HG03354 (cell line): ENCODE results near the gene SLCO6A1.

ENCODE experiments used
- ATAC-seq: cut with Tn5 transposase; IDR thresholded peaks from one replicate; pipeline ENCODE4 v1.9.1; 2021; ENCODE audit warnings: mild to moderate bottlenecking; ENCODE audit not compliant: unreplicated experiment, poor library complexity, severe bottlenecking

Gene SLCO6A1

DNA sequence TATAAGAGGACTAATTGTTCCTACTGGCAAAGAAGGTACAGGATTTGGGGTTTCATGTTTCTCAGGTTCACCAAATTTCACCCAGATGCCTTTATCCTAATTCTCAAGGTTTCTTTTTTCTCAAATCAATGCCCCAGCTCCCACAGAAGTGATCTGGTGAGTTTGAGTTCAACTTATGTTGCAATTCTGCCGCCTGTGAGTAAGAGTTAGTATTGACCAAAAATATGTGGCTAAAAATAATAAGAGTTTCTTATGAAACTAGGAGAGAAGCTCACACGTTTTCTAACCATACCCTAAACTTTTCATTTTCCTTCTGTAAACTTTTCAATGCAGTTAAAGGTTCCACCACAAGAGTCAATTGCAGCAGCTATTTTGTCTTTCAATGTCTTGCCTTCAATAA is 15.1 kb downstream of the SLCO6A1 start:
- ATAC-seq, result no peak

- ATAC-seq, result no peak
Measured at GRCh38 chr5:102481054-102481715, 17.6 kb downstream of the SLCO6A1 start.

DNA sequence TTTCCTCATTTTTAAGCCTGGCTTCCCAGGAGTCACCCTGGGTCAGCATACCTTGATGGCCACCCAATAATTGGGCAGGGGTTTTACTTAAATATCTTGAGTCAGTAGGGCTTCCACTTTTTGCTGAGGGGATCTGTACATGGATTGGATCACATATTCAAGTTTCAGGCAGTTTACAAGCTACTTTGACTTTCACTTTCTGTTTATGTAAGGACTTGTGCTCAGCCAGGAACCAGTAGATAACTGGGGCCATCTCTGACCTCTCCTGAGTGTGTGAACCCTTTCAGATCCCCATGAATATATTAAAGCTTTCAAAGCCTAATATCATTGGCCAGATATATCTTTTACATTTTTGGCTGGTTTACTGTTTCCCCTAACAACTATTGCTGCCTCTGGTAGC is 45.1 kb downstream of the SLCO6A1 start:
- ATAC-seq, result peak; percentile 78

- ATAC-seq, result no peak
Measured at GRCh38 chr5:102451082-102451481, 47.7 kb downstream of the SLCO6A1 start.

GRCh38 chr5:102450313-102450990 is 48.3 kb downstream of the SLCO6A1 start:
- peak; percentile 58 for ATAC-seq

- ATAC-seq, result no peak
Measured at GRCh38 chr5:102433473-102433872, 65.3 kb downstream of the SLCO6A1 start.

GRCh38 chr5:102421647-102422046 is 77.2 kb downstream of the SLCO6A1 start:
- ATAC-seq, result no peak

DNA sequence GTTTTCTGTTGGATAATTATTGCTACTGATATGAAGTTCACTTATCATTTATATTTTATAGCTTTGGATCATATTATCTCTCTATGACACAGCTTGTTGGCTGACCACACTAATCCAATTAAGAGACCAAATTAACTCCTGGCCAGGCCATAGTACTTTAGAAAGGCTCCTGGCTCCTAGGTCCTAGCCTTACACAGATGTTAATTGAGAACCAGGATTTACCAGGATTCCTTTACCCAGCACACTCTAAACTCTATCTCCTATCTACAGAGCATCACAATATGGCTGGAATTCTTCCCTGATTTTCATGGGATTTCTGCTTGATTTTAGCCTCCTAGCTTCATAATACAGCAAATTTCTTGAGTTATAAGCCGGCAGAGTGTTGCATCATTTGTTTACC is 80.3 kb downstream of the SLCO6A1 start:
- ATAC-seq, result no peak

GRCh38 chr5:102414448-102414847 is 84.4 kb downstream of the SLCO6A1 start:
- no peak for ATAC-seq

- no peak for ATAC-seq
Measured at GRCh38 chr5:102388235-102388634, 110.6 kb downstream of the SLCO6A1 start.

DNA sequence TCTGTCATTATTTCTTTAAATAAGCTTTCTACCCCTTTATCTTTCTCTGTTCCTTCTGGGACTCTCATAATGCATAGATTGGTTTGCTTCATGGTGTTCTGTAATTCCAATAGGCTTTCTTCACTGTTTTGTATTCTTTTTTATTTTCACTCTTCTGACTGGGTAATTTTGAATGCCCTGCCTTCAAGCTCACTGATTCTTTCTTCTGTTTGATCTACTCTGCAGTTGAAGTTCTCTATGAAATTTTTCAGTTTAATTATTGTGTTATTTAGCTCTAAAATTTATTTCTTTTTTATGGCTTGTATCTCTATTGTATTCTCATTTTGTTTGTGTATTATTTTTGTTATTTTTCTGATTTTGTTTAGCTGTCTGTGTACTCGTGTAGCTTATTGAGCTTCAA is 113.4 kb downstream of the SLCO6A1 start:
- no peak for ATAC-seq

- no peak for ATAC-seq
Measured at GRCh38 chr5:102380174-102380573, 118.6 kb downstream of the SLCO6A1 start.

DNA sequence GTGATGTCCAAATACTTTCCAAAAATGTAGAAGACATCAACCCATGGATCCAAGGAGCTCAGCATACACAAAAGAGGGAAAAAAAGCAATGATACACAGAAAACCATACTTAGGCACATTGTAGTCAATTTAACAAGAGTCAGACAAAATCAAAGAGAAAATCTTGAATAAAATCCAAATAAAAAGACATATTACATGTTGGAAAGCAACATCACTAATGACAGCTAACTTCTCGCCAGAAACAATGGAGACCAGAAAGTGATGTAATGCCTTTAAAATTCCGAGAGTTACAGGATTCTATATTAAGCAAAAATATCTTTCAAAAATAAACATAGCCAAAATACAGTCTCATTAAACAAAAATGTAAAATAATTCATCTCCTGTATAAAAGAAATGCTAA is 122.9 kb downstream of the SLCO6A1 start:
- ATAC-seq, result no peak

- no peak for ATAC-seq
Measured at GRCh38 chr5:102375272-102375671, 123.5 kb downstream of the SLCO6A1 start.

- no peak for ATAC-seq
Measured at GRCh38 chr5:102368392-102368791, 130.4 kb downstream of the SLCO6A1 start.

GRCh38 chr5:102341681-102342288 is 157.0 kb downstream of the SLCO6A1 start:
- ATAC-seq, result no peak

DNA sequence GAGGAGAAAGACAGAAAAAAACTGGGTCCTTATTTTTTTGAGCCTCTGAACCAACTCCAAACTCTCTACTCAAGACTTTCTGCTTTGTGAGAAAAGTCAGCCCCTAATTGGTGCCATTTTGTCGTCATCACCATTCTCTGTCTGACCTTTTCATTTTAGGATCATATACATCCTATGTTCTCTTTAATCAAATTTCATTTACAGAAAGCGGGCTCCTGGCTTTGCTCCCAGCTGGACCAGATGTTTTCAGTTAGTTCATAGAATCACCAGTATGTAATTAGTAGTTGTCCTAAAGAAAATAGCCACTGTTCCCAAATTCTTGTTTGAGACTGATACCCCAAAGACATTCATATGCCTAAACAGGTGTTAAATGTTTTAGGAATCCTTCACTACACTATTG is 174.1 kb downstream of the SLCO6A1 start:
- ATAC-seq, result no peak
